Stimulated activated CD4-positive, alpha-beta T cell treated with anti-CD3 and anti-CD28 coated beads, Interleukin-1b, Interleukin-23, amount 100 ng/mL, for 4 hours (primary cell): Measurements from ENCODE around the gene S100A2.
"Not testable (repeated sequence)": the region's sequence is repeated elsewhere in the genome, so short reads cannot be mapped to it uniquely, and the experiment has no call there.

Experiments
- DNase-seq, 2 donors: peaks; one replicate each; pipeline ENCODE4 v3.0.0-alpha.2; 2020; ENCODE audit warnings: low read depth in 2 of 2

S100A2 gene

DNA sequence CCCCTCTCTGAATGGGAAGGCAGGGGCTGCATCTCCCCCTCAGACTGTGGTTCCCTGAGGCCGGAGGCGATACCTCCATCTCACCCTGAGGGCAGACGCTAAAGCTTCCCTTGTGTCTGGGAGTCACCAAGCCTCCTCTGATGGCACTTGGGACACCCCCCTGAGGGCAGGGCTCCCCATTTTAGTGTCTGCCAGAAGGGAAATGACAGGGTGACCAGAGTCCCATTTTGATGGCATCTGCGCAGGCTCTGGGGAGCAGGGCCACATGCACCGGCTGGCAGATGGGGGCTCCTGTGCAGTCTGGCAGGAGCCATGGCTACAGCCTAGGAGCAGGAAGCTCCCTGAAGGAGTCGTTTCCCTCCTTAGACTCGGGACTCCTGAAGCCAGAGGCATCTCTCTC lies 1.7 kb downstream of the S100A2 start:
- no peak for DNase-seq

GRCh38 chr1:153563483-153563901 lies 2.2 kb downstream of the S100A2 start:
- no peak for DNase-seq

- not testable (repeated sequence) for DNase-seq
Observed at GRCh38 chr1:153562021-153562420, 3.6 kb downstream of the S100A2 start.

- DNase-seq, result no peak
Observed at GRCh38 chr1:153561466-153561985, 4.1 kb downstream of the S100A2 start.

GRCh38 chr1:153560771-153561465 lies 4.7 kb downstream of the S100A2 start:
- DNase-seq, result no peak

GRCh38 chr1:153560241-153560640 lies 5.4 kb downstream of the S100A2 start:
- DNase-seq, result no peak

DNA sequence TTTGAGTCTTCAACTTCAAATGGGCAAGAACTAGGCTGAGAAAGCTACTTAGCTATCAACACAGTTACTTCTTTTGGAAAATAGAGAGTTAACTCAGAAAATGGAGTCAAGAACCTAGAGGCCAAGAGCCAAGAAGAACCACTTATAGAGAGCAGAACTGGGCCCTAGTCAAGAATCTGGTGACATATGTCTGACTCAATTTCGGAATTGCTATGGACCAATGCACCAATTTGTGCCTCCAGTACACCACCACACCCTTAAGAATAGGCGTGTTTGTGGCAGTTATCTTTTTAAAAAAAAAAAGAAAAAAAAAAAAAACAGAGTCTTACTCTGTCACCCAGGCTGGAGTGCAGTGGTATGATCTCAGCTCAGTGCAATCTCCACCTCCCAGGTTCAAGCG lies 7.8 kb downstream of the S100A2 start:
- DNase-seq, result no peak

GRCh38 chr1:153556348-153556747 lies 9.3 kb downstream of the S100A2 start:
- no peak for DNase-seq

- no peak for DNase-seq
Observed at GRCh38 chr1:153553830-153554541, 11.7 kb downstream of the S100A2 start.

DNA sequence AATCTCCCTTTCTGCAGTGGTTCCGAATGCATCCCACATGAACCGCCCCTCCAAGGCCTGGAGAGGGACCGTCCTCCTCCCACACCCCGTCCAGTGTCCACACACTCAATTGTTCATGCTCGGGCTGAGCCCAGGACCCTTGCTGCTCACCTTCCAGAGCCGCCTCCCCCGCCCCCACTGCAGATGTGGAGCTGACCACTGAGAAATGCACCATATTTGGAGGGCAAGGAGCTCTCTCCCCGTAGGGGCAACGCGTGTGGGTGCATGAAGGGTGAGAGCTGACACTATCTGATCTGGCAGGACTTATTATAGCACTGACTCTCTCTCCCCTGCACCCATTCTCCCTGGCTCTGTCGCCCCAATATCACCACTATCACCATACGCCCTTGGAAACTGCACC lies 12.5 kb downstream of the S100A2 start:
- DNase-seq, result no peak

DNA sequence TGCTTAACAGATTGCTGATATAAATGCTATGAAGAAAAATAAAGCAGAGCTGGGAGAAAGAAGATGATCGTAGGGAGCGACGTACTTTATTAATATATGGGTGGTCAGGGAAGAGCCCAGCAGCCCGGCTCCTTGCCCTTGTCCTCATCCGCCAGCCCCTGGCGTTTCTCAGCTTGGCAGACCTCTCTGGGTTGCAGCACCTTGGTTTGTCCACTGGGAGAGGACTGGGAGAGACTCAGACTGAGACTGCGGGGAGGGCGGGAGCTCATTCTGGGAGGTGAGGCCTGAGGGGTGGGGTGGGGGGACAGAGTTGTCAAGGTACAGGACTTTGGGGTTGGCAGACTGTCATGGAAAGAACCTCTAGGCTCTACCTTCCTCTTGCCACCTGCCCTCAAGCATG lies 13.3 kb downstream of the S100A2 start:
- DNase-seq, result no peak

- DNase-seq, result no peak
Observed at GRCh38 chr1:153550827-153551500, 14.7 kb downstream of the S100A2 start.

GRCh38 chr1:153550398-153550758 lies 15.3 kb downstream of the S100A2 start:
- DNase-seq, result no peak

- DNase-seq, result no peak
Observed at GRCh38 chr1:153549741-153550397, 15.8 kb downstream of the S100A2 start.

GRCh38 chr1:153548722-153549688 lies 16.6 kb downstream of the S100A2 start, which contains the start of gene S100A3:
Gene S100A3 (minus strand): TSS chr1:153549258. CDS start chr1:153548485, 773 bp downstream.
- DNase-seq, result no peak

- no peak for DNase-seq
Observed at GRCh38 chr1:153547560-153548551, 17.8 kb downstream of the S100A2 start.

GRCh38 chr1:153546796-153547559 lies 18.7 kb downstream of the S100A2 start:
- DNase-seq, result no peak

- DNase-seq, result no peak
Observed at GRCh38 chr1:153546371-153546770, 19.3 kb downstream of the S100A2 start.
